Measurements from ENCODE around the gene ADNP.

DNA sequence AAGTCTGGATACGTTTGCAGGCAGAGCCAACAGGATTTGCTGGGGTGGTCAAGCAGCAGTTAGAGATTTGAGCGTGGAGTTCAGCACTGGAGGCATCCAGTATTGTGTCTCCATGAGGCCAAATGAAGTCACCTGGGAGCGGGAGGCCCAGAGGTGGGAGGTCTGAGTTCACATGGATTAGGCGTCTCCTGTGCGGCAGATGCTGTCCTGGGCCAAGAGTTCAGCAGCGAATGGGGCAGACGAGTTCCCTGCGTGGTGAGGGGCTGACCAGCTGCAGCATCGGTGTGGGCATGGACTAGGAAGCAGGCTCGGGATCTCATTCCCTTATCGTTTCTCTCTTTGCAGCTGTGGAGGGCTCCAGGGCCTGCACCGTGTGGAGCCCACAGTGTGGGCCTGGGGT, 70.2 kb downstream of the ADNP start:
- TF ChIP-seq, protein P1, sequence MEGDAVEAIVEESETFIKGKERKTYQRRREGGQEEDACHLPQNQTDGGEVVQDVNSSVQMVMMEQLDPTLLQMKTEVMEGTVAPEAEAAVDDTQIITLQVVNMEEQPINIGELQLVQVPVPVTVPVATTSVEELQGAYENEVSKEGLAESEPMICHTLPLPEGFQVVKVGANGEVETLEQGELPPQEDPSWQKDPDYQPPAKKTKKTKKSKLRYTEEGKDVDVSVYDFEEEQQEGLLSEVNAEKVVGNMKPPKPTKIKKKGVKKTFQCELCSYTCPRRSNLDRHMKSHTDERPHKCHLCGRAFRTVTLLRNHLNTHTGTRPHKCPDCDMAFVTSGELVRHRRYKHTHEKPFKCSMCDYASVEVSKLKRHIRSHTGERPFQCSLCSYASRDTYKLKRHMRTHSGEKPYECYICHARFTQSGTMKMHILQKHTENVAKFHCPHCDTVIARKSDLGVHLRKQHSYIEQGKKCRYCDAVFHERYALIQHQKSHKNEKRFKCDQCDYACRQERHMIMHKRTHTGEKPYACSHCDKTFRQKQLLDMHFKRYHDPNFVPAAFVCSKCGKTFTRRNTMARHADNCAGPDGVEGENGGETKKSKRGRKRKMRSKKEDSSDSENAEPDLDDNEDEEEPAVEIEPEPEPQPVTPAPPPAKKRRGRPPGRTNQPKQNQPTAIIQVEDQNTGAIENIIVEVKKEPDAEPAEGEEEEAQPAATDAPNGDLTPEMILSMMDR (IDR thresholded peaks at IDR 0.05): no peak
- TF ChIP-seq GATA2 (CRISPR knock-in tag; IDR thresholded peaks at IDR 0.05) (no peak), GABPA (IDR thresholded peaks at IDR 0.05; ENCODE audit: low read depth) (no peak), SMC3 (IDR thresholded peaks at IDR 0.05; ENCODE audit: low read depth, low read length) (no peak), YY1 (IDR thresholded peaks at IDR 0.05; ENCODE audit: low read depth) (no peak)

Measured in SK-N-SH (cell line).